ENCODE results near the gene NCBP3.

The NCBP3 gene

DNA sequence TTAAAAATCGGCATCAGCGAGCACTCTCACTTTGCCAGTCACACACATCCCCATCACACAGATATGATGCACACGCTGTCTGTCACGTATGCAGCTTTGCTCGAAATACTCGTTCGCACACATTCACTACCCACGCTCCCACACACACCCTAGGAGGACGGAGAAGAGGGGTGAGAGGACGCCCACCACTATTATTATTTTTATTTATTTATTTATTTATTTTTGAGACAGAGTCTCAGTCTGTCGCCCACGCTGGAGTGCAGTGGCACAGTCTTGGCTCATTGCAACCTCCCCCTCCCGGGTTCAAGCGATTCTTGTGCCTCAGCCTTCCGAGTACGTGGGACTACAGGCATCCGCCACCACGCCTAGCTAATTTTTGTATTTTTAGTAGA lies 92.0 kb downstream of the NCBP3 start:
- no peak for DNase-seq (ENCODE audit: low spot score)

DNA sequence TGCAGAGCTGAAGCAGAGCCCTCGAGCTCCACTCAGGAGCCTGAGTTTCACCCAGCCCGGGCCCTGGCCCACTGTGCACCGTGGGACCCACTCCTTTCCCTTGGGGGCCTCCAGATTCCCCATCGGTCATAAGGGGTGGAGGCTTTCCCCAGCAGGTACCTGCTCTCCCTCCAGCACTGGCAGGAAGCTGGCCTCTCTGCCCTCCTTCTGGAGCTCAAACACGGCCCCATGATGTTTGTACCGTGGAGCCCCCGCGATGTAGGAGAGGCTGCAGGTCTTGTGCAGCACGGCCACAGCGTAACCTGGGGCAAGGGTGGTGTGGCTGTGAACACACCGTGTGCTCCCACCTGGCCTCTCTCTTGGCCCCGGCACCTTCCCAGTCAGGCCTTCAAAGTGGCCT lies 92.4 kb downstream of the NCBP3 start:
- DNase-seq (ENCODE audit: low spot score) = no peak
